ENCODE results near the gene SUGCT.

Gene SUGCT

GRCh38 chr7:40786909-40787308 lies 652.1 kb downstream of the SUGCT start:
- no peak for DNase-seq (ENCODE audit: low spot score)

GRCh38 chr7:40793132-40793531 lies 658.3 kb downstream of the SUGCT start:
- DNase-seq (ENCODE audit: low spot score), result no peak

- no peak for DNase-seq (ENCODE audit: low spot score)
These were observed 660.8 kb downstream of the SUGCT start for GRCh38 chr7:40795607-40796006.

GRCh38 chr7:40796723-40797122 lies 661.9 kb downstream of the SUGCT start:
- DNase-seq (ENCODE audit: low spot score), result no peak

GRCh38 chr7:40798613-40799012 lies 663.8 kb downstream of the SUGCT start:
- no peak for DNase-seq (ENCODE audit: low spot score)

GRCh38 chr7:40799493-40800403 lies 664.9 kb downstream of the SUGCT start:
- no peak for DNase-seq (ENCODE audit: low spot score)

- DNase-seq (ENCODE audit: low spot score), result no peak
These were observed 666.0 kb downstream of the SUGCT start for GRCh38 chr7:40800771-40801170.

GRCh38 chr7:40802497-40802896 lies 667.7 kb downstream of the SUGCT start:
- DNase-seq (ENCODE audit: low spot score), result no peak

GRCh38 chr7:40804477-40805215 lies 669.8 kb downstream of the SUGCT start:
- no peak for DNase-seq (ENCODE audit: low spot score)

GRCh38 chr7:40805361-40805760 lies 670.6 kb downstream of the SUGCT start:
- no peak for DNase-seq (ENCODE audit: low spot score)

- no peak for DNase-seq (ENCODE audit: low spot score)
These were observed 673.7 kb downstream of the SUGCT start for GRCh38 chr7:40808378-40808942.

- DNase-seq (ENCODE audit: low spot score), result no peak
These were observed 675.5 kb downstream of the SUGCT start for GRCh38 chr7:40810274-40810673.

GRCh38 chr7:40811666-40812065 lies 676.9 kb downstream of the SUGCT start:
- no peak for DNase-seq (ENCODE audit: low spot score)

GRCh38 chr7:40815022-40815421 lies 680.2 kb downstream of the SUGCT start:
- no peak for DNase-seq (ENCODE audit: low spot score)

- no peak for DNase-seq (ENCODE audit: low spot score)
These were observed 680.7 kb downstream of the SUGCT start for GRCh38 chr7:40815512-40815911.

- no peak for DNase-seq (ENCODE audit: low spot score)
These were observed 688.1 kb downstream of the SUGCT start for GRCh38 chr7:40822861-40823260.

GRCh38 chr7:40824461-40824860 lies 689.7 kb downstream of the SUGCT start:
- DNase-seq (ENCODE audit: low spot score), result no peak

- DNase-seq (ENCODE audit: low spot score), result no peak
These were observed 691.8 kb downstream of the SUGCT start for GRCh38 chr7:40826411-40827221.

GRCh38 chr7:40827222-40828085 lies 692.6 kb downstream of the SUGCT start:
- DNase-seq (ENCODE audit: low spot score), result no peak

- DNase-seq (ENCODE audit: low spot score), result no peak
These were observed 694.1 kb downstream of the SUGCT start for GRCh38 chr7:40828686-40829600.

Measured in hematopoietic multipotent progenitor cell treated with erythropoietin and hydrocortisone succinate and interleukin-3 and kit ligand, for 17 days (in vitro differentiated cells).